IMR-90 (cell line): ENCODE measurements around the gene ALOX12.

Experiments
- BHLHE40 ChIP-seq: fragments of 150-350 bp; IDR thresholded peaks from 2 replicates; pipeline ENCODE4 v1.6.1; 2016; ENCODE audit warnings: mild to moderate bottlenecking, low read depth, low read length
- CHD1 ChIP-seq: IDR thresholded peaks from 2 replicates; pipeline ENCODE4 v1.6.1; 2012; ENCODE audit warnings: low read depth, low read length, improper control_type of control experiment
- MAFK ChIP-seq: IDR thresholded peaks from 2 replicates; pipeline ENCODE4 v1.6.1; 2012; ENCODE audit warnings: low read depth, low read length, improper control_type of control experiment
- POLR2A ChIP-seq: IDR thresholded peaks from 2 replicates; pipeline ENCODE4 v1.6.1; 2012; ENCODE audit warnings: mild to moderate bottlenecking, low read depth, low read length
- RAD21 ChIP-seq: IDR thresholded peaks from 2 replicates; pipeline ENCODE4 v1.6.1; 2012; ENCODE audit warnings: low read length, improper control_type of control experiment
- RFX5 ChIP-seq: IDR thresholded peaks from 2 replicates; pipeline ENCODE4 v1.8.0; 2012; ENCODE audit warnings: low read depth, mild to moderate bottlenecking, low read length, moderate library complexity
- SMC3 ChIP-seq: fragments of 150-350 bp; IDR thresholded peaks from 2 replicates; pipeline ENCODE4 v1.6.1; 2016; ENCODE audit warnings: low read depth, mild to moderate bottlenecking, antibody characterized with exemption, low read length, moderate library complexity
- TF ChIP-seq, protein P1 (sequence below): conservative IDR thresholded peaks from 2 replicates; pipeline ENCODE4 v1.5.1; 2012; ENCODE audit warnings: mild to moderate bottlenecking, low read depth, low read length, improper control_type of control experiment
- TF ChIP-seq, protein P2 (sequence below): fragments of 150-350 bp; IDR thresholded peaks from 2 replicates; pipeline ENCODE4 v1.6.1; 2016; ENCODE audit warnings: low read depth, mild to moderate bottlenecking, low read length, moderate library complexity, borderline replicate concordance
- TF ChIP-seq, protein P3 (sequence below): fragments of 150-350 bp; IDR thresholded peaks from 2 replicates; pipeline ENCODE4 v1.6.1; 2017; ENCODE audit warnings: mild to moderate bottlenecking, antibody characterized with exemption, low read length, low read depth

DNA sequence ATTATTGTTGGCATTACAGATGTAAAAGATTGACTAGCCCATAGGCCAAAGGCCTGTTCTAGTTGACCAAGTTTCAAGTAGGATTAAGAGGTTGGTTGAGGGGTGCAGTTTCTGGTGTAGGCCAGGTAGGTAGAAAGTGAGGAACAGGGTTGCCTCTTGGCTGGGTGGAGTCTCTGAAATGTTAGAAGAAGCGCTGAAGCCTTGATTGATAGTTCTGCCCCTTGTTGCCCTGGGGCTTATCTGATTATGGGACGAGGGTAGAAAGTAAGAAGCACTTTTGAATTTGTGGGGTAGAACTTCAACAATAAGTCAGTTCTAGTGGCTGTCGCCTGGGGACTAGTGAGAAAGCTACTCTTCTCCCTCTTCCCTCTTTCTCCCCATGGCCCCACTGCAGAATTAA is 33.2 kb downstream of the ALOX12 start:
- TF ChIP-seq, protein P1, sequence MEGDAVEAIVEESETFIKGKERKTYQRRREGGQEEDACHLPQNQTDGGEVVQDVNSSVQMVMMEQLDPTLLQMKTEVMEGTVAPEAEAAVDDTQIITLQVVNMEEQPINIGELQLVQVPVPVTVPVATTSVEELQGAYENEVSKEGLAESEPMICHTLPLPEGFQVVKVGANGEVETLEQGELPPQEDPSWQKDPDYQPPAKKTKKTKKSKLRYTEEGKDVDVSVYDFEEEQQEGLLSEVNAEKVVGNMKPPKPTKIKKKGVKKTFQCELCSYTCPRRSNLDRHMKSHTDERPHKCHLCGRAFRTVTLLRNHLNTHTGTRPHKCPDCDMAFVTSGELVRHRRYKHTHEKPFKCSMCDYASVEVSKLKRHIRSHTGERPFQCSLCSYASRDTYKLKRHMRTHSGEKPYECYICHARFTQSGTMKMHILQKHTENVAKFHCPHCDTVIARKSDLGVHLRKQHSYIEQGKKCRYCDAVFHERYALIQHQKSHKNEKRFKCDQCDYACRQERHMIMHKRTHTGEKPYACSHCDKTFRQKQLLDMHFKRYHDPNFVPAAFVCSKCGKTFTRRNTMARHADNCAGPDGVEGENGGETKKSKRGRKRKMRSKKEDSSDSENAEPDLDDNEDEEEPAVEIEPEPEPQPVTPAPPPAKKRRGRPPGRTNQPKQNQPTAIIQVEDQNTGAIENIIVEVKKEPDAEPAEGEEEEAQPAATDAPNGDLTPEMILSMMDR = no peak
- TF ChIP-seq RAD21 = no peak
- no peak for TF ChIP-seq MAFK
- no peak for TF ChIP-seq CHD1
- no peak for TF ChIP-seq POLR2A
- TF ChIP-seq BHLHE40 = no peak
- TF ChIP-seq, protein P2, sequence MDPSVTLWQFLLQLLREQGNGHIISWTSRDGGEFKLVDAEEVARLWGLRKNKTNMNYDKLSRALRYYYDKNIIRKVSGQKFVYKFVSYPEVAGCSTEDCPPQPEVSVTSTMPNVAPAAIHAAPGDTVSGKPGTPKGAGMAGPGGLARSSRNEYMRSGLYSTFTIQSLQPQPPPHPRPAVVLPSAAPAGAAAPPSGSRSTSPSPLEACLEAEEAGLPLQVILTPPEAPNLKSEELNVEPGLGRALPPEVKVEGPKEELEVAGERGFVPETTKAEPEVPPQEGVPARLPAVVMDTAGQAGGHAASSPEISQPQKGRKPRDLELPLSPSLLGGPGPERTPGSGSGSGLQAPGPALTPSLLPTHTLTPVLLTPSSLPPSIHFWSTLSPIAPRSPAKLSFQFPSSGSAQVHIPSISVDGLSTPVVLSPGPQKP = no peak
- TF ChIP-seq SMC3 = no peak
- no peak for TF ChIP-seq RFX5
- TF ChIP-seq, protein P3, sequence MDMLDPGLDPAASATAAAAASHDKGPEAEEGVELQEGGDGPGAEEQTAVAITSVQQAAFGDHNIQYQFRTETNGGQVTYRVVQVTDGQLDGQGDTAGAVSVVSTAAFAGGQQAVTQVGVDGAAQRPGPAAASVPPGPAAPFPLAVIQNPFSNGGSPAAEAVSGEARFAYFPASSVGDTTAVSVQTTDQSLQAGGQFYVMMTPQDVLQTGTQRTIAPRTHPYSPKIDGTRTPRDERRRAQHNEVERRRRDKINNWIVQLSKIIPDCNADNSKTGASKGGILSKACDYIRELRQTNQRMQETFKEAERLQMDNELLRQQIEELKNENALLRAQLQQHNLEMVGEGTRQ = no peak
